ENCODE measurements around the gene MTIF3.
"Not testable (repeated sequence)": the region's sequence is repeated elsewhere in the genome, so short reads cannot be mapped to it uniquely, and the experiment has no call there.

MTIF3 gene

DNA sequence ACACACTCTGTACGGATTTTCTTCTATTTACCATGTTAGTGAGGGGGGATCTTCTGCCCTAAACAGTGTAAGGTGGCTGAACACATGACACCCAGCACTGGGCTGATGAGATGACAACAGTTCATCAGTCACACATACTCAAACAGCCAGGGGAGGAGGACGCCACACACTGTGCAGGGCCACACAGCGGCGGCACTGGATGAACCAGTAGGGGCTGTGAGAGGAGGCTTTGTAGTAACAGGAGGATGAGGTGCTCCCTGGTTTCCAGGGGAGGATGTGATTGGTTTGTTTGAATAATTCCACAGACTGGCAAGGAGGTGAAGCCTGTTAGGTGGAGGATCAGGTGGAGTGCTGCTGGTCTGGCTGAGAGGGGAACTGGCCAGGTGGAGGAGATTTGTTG is 42.3 kb downstream of the MTIF3 start:
- Mint-ChIP-seq H3K4me1 (ENCODE audit: low read depth) (no peaks in the 10 kb centered on the region), H3K9me3 (ENCODE audit: low read depth) (peaks cover 3% of the 10 kb centered on the region), H3K36me3 (no peaks in the 10 kb centered on the region), H3K27me3 (peaks cover 7% of the 10 kb centered on the region), H3K4me3 (no peak overlapping the region), H3K27ac (no peak overlapping the region)

DNA sequence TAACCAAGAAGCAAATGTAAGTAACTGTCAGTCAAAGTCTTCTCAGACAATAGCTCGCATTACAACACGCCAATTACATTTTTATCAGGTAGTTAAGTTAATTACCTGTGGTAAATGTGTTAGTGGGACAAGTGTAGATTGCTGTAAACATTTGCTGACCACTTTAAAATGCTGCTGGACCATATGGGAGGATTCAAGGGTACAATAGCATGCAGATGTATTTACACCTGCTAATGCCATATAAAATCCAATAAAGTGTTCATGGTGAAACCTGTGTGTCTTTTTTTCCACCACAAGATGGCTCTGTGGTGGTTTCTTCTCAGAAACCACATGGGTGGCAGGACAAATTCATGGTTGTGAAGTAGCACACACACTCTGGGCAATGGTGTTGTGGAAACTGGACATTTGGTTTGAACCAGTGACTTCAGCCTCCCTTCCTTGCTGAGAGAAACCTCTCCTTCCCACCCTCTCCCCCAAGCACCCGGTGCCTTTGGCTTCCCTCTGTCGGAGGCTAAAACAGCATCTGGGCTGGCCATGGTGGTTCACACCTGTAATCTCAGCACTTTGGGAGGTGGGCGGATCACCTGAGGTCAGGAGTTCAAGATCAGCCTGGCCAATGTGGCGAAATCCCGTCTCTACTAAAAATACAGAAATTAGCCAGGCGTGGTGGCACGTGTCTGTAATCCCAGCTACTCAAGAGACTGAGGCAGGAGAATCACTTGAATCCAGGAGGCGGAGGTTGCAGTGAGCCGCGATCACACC is 44.0 kb downstream of the MTIF3 start:
- Mint-ChIP-seq H3K36me3 (no peaks in the 10 kb centered on the region), H3K27me3 (peaks cover 7% of the 10 kb centered on the region), H3K4me3 (no peak overlapping the region), H3K4me1 (ENCODE audit: low read depth) (no peaks in the 10 kb centered on the region), H3K27ac (no peak overlapping the region), H3K9me3 (ENCODE audit: low read depth) (peaks cover 3% of the 10 kb centered on the region)

DNA sequence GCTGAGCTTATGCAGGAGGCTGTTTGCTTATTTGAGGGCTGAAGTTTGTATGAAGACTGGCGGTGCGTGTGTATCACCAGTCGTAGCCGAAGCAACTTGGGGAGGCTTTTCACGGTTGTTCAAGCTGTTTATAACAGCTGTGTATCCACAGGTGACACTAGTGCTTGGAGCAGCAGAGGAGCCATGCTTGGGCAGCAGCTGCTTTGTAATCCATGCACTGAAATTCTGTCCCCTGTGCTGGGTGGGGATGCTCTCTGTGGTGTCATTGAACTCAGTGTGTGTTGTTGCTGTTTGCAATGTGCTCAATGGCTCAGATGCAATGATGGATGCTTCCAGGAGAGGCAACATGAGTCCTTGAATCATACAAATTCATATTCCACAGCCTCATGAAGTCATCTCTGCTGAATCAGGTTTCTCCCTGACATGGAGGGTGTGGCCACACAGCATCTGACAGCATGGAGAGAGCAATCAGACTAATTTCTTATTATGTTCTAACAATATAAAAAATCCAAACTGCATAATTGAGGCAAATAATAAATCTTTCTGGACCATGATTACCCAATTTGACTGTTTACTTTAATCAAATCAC is 44.7 kb downstream of the MTIF3 start:
- Mint-ChIP-seq H3K9me3 (ENCODE audit: low read depth) (peaks cover 3% of the 10 kb centered on the region), H3K4me1 (ENCODE audit: low read depth) (no peaks in the 10 kb centered on the region), H3K27me3 (peaks cover 7% of the 10 kb centered on the region), H3K36me3 (no peaks in the 10 kb centered on the region), H3K4me3 (no peak overlapping the region), H3K27ac (no peak overlapping the region)

- Mint-ChIP-seq H3K9me3 (ENCODE audit: low read depth) (peaks cover 3% of the 10 kb centered on the region), H3K4me1 (ENCODE audit: low read depth) (no peaks in the 10 kb centered on the region), H3K36me3 (no peaks in the 10 kb centered on the region), H3K27me3 (peaks cover 4% of the 10 kb centered on the region), H3K4me3 (no peak overlapping the region), H3K27ac (no peak overlapping the region)
These were observed 45.7 kb downstream of the MTIF3 start for GRCh38 chr13:27404680-27405079.

DNA sequence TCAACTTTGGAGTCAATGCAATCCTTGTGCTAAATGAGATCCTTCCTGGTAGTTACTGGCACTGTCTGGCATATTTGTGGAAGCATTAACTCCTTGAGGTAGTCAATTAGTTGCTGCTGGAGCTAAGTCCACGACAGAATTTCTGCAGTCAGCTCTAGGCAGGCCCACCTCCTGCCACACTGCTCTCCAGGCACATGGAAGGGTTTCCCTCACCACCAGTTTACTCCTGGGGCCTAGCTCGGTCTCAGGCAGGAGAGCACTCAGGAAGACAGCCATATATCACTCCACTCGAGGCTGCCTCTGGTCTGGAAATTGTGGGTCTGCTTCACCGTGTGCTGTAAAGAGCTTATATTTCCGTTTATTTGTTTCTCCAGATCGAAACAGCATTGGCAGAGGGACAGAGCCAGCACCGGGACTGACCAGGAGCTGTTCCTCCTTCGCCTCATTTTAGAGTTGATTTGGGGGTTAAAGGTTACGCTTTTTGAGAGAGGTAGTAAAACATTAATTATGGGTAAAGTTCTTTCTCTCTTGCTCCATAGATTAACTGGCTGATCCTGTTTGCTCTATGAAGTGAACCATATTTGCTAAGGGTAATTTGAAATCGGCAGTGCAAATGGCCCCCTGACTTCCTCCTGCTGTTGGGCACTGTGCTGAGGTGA is 46.5 kb downstream of the MTIF3 start:
- Mint-ChIP-seq H3K9me3 (ENCODE audit: low read depth) (no peaks in the 10 kb centered on the region), H3K27ac (no peak overlapping the region), H3K4me1 (ENCODE audit: low read depth) (no peaks in the 10 kb centered on the region), H3K27me3 (peaks cover 4% of the 10 kb centered on the region), H3K36me3 (no peaks in the 10 kb centered on the region), H3K4me3 (no peak overlapping the region)

DNA sequence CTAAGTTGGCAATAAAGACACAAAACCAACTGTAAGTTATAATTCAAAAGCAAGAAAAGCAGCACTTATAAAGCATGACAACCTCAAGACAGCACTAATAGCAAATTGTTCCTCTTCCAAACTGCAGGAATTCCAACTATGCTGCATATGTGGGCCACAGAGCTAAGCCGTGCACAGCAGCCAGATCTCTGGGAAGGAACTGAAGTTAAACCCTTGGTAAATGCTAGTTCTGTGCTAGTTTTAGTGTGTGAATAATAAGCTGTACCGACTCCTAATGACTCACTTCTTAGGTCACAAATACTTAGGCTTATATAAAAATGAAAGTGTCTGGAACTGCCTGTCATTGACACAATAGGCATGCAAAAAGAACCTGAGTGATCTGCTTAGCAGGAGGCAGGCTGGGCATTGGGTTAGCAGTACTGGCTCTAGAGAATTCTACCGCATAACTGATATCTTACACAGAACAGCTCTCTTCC is 47.1 kb downstream of the MTIF3 start:
- Mint-ChIP-seq H3K27ac (no peak overlapping the region), H3K36me3 (no peaks in the 10 kb centered on the region), H3K27me3 (peaks cover 4% of the 10 kb centered on the region), H3K4me3 (no peak overlapping the region), H3K4me1 (ENCODE audit: low read depth) (no peaks in the 10 kb centered on the region), H3K9me3 (ENCODE audit: low read depth) (no peaks in the 10 kb centered on the region)

DNA sequence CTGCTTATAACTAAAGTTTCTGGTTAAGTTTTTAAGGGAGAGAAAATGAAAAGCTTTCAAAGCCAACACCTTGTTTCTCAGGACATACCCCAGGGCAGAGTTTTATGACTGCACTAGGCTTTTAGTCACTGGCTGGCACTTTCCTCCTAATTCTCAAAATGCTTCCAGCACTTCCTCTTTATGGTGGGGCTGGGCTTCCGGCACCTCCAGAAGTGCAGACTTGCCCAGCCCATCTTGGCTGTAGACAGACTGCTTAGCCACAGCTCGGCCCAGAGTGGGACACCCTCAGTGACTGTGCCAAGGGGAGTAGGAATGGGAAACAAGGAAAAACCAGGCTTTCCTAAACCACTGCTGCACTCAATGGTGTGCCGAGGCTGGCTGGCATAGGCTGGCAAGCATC is 49.2 kb downstream of the MTIF3 start:
- Mint-ChIP-seq H3K27me3 (peaks cover 4% of the 10 kb centered on the region), H3K27ac (no peak overlapping the region), H3K4me3 (no peak overlapping the region)

DNA sequence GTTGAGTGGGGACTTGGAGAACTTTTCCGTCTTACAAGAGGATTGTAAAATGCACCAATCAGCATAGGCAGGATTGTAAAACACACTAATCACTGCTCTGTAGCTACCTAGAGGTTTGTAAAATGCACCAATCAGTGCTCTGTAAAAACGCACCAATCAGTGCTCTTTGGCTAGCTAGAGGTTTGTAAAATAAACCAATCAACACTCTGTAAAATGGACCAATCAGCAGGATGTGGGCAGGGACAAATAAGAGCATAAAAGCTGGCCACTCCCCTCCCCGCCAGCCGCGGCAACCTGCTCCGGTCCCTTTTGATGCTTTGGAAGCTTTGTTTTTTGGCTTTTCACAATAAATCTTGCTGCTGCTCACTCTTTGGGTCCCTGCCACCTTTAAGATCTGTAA is 50.0 kb downstream of the MTIF3 start:
- H3K27ac Mint-ChIP-seq; H3K36me3 Mint-ChIP-seq; H3K4me1 Mint-ChIP-seq (ENCODE audit: low read depth); H3K4me3 Mint-ChIP-seq; H3K27me3 Mint-ChIP-seq; H3K9me3 Mint-ChIP-seq (ENCODE audit: low read depth): not testable (repeated sequence)

More for the DNA sequence above, 49.2 kb downstream of the MTIF3 start:
- Mint-ChIP-seq H3K36me3 (no peaks in the 10 kb centered on the region), H3K9me3 (ENCODE audit: low read depth) (no peaks in the 10 kb centered on the region), H3K4me1 (ENCODE audit: low read depth) (no peaks in the 10 kb centered on the region)

GRCh38 chr13:27398360-27398759 is 52.0 kb downstream of the MTIF3 start:
- peaks cover 4% of the 10 kb centered on the region for H3K27me3 Mint-ChIP-seq
- H3K4me3 Mint-ChIP-seq, result no peak overlapping the region
- H3K9me3 Mint-ChIP-seq (ENCODE audit: low read depth), result no peaks in the 10 kb centered on the region
- H3K36me3 Mint-ChIP-seq, result no peaks in the 10 kb centered on the region
- H3K27ac Mint-ChIP-seq, result no peak overlapping the region
- H3K4me1 Mint-ChIP-seq (ENCODE audit: low read depth), result no peaks in the 10 kb centered on the region

DNA sequence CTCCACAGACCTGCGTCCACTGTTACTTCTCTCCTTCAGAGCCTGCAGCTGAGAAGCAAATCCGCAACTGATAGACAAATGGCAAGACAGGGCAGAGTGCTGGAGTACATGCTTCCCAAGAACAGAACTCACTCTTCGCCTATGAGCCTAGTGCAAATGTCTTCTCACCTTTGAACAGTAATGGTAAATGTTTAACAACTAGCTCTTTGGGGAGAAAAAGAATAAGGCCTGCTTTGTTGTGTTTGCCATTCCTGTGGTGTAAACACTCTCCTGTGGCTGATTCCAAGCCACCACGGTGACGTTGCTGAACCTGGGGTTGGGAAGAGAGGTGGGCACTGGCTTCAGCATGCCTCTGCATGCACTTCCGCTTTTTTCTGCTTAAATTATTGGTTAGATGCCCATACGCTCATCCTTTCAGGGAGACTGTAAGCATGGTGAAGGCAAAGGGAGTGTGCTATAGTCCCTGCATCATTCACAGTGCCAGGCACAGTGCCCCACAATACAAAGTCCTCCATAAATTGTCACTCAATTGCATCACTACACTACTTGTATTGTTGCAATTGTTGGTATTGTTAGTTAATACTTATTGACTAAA is 54.0 kb downstream of the MTIF3 start:
- Mint-ChIP-seq H3K4me3 (no peak overlapping the region), H3K27ac (no peak overlapping the region), H3K4me1 (ENCODE audit: low read depth) (no peaks in the 10 kb centered on the region), H3K36me3 (no peaks in the 10 kb centered on the region), H3K27me3 (peaks cover 4% of the 10 kb centered on the region), H3K9me3 (ENCODE audit: low read depth) (no peaks in the 10 kb centered on the region)

DNA sequence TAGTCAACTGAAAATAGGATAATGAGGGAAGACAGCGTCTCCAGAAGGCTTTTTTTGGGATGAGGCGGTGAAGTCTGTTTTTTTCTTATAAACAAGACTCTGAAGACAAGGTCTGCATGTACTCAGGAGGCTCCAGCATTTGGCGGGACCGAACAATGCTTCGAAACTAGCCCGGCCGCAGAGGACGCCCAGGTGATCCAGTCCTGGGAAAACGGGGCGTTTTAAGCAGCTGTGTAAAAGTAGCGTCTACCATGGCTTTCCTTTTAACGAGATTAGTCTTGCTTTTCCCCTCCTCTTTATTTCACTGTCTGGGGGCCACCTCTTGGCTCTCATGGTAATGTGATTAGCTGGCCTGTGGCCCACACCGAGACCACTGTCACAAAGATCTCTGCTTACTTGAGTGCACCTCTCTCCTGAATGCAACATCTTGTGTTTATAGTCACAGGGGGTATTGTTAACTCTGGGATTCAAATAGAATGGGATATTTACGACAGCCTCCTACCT is 55.3 kb downstream of the MTIF3 start:
- H3K27ac Mint-ChIP-seq, result no peak overlapping the region
- no peak overlapping the region for H3K4me3 Mint-ChIP-seq
- no peaks in the 10 kb centered on the region for H3K9me3 Mint-ChIP-seq (ENCODE audit: low read depth)
- H3K27me3 Mint-ChIP-seq, result peaks cover 4% of the 10 kb centered on the region
- no peaks in the 10 kb centered on the region for H3K4me1 Mint-ChIP-seq (ENCODE audit: low read depth)
- H3K36me3 Mint-ChIP-seq, result no peaks in the 10 kb centered on the region

DNA sequence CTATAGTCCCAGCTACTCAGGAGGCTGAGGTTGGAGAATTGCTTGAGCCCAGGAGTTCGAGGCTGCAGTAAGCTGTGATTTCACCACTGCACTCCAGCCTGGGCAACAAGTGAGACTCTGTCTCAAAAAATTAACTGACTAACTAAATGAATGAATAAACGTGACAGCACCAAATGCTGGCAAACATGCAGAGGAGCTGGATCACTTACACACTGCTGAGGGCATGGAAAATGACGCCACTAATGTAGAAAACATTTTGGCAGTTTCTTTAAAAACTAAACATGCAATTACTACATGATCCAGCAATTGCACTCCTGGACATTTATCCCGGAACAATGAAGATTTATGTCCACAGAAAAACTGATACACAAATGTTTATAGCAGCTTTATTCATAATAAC is 57.3 kb downstream of the MTIF3 start:
- H3K27me3 Mint-ChIP-seq, result peaks cover 3% of the 10 kb centered on the region
- H3K9me3 Mint-ChIP-seq (ENCODE audit: low read depth), result no peaks in the 10 kb centered on the region
- H3K4me1 Mint-ChIP-seq (ENCODE audit: low read depth), result no peaks in the 10 kb centered on the region
- no peaks in the 10 kb centered on the region for H3K36me3 Mint-ChIP-seq
- no peak overlapping the region for H3K27ac Mint-ChIP-seq
- H3K4me3 Mint-ChIP-seq, result no peak overlapping the region

- Mint-ChIP-seq H3K9me3 (ENCODE audit: low read depth) (no peaks in the 10 kb centered on the region), H3K4me1 (ENCODE audit: low read depth) (no peaks in the 10 kb centered on the region), H3K4me3 (no peak overlapping the region), H3K27me3 (no peaks in the 10 kb centered on the region), H3K27ac (no peak overlapping the region), H3K36me3 (no peaks in the 10 kb centered on the region)
These were observed 58.9 kb downstream of the MTIF3 start for GRCh38 chr13:27391471-27391870.

GRCh38 chr13:27389891-27390290 is 60.5 kb downstream of the MTIF3 start:
- Mint-ChIP-seq H3K4me1 (ENCODE audit: low read depth) (no peaks in the 10 kb centered on the region), H3K27ac (no peak overlapping the region), H3K9me3 (ENCODE audit: low read depth) (no peaks in the 10 kb centered on the region), H3K4me3 (no peak overlapping the region), H3K27me3 (no peaks in the 10 kb centered on the region), H3K36me3 (no peaks in the 10 kb centered on the region)

DNA sequence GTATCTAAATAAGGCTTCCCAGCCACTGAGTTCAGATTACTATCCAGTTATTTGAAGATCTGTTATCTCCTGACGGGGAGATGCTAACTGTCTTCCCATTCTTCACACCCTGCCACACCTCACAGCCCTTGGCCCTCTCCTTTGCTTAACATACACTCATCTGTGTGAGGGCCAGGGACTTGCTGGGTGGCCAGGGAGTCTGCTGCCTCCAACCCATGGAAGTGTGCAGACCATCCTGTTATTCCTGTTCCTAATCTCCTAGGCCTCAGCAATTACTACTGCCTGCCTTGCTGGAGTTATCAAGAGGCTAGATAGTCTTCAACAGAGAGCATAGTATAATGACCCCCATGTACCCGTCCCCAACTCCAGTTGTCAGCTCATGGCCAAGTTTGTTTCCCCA is 62.1 kb downstream of the MTIF3 start:
- no peak overlapping the region for H3K27ac Mint-ChIP-seq
- H3K27me3 Mint-ChIP-seq, result no peaks in the 10 kb centered on the region
- H3K4me3 Mint-ChIP-seq, result no peak overlapping the region
- no peaks in the 10 kb centered on the region for H3K36me3 Mint-ChIP-seq
- H3K4me1 Mint-ChIP-seq (ENCODE audit: low read depth), result no peaks in the 10 kb centered on the region
- no peaks in the 10 kb centered on the region for H3K9me3 Mint-ChIP-seq (ENCODE audit: low read depth)

All from activated naive CD8-positive, alpha-beta T cell (primary cell).